K562 (cell line): ENCODE data around the gene MRPS18B. TPM values are rescaled to one million over a fixed set of nuclear protein-coding genes. Genes with fewer than 3 reads are reported as not detected.

ENCODE experiments used
- BACH1 ChIP-seq: fragments of 200-800 bp; sonication (Bioruptor generic); IDR thresholded peaks from 2 replicates; pipeline ENCODE4 v1.6.1; 2016; ENCODE audit warnings: missing genetic modification characterization, missing compliant biosample characterization
- CHAMP1 ChIP-seq: fragments of 450-650 bp; IDR thresholded peaks from 2 replicates; pipeline ENCODE4 v1.6.1; 2016; ENCODE audit warnings: mild to moderate bottlenecking
- HDAC8 ChIP-seq: fragments of 450-650 bp; IDR thresholded peaks from 2 replicates; pipeline ENCODE4 v1.6.1; 2016; ENCODE audit warnings: mild to moderate bottlenecking, missing genetic modification characterization, moderate library complexity, missing compliant biosample characterization
- MCM7 ChIP-seq, 2 experiments: fragments of 450-650 bp; IDR thresholded peaks; 2 replicates each; pipeline ENCODE4 v1.6.1; 2016 to 2018
- NR0B1 ChIP-seq: fragments of 450-650 bp; IDR thresholded peaks from one replicate; pipeline ENCODE4 v1.6.1; 2018; ENCODE audit warnings: mild to moderate bottlenecking, moderate library complexity; ENCODE audit not compliant: partially characterized antibody
- PTBP1 ChIP-seq: fragments of 200-400 bp; formaldehyde crosslinking; IDR thresholded peaks from 2 replicates; pipeline ENCODE4 v1.6.1; 2017; ENCODE audit warnings: low read depth, low read length
- SIX5 ChIP-seq, 2 experiments: IDR thresholded peaks; 2 replicates each; pipeline ENCODE4 v1.6.1; 2011; ENCODE audit warnings: low read length in 2 of 2, borderline replicate concordance in 1 of 2, low read depth in 1 of 2, mild to moderate bottlenecking in 1 of 2, moderate library complexity in 1 of 2; ENCODE audit not compliant: insufficient read depth in 1 of 2
- STAT5B ChIP-seq: fragments of 250-450 bp; sonication (Bioruptor Pico); IDR thresholded peaks from 2 replicates; pipeline ENCODE4 v1.8.0; 2021; ENCODE audit warnings: mild to moderate bottlenecking, inconsistent platforms
- XRCC5 ChIP-seq: fragments of 200-400 bp; formaldehyde crosslinking; IDR thresholded peaks from 2 replicates; pipeline ENCODE4 v1.6.1; 2017; ENCODE audit warnings: low read depth, mild to moderate bottlenecking, low read length
- ZBTB40 ChIP-seq, 2 experiments: fragments of 450-650 bp in 1 of 2; sonication (generic) in 1 of 2; formaldehyde crosslinking in 1 of 2; IDR thresholded peaks; 2 replicates each; pipeline versions ENCODE4 v1.7.1 to v1.9.0; 2016 to 2022; ENCODE audit warnings: inconsistent platforms in 1 of 2, mild to moderate bottlenecking in 1 of 2, missing genetic modification reagents in 1 of 2
- ZNF143 ChIP-seq: sonication (generic); formaldehyde crosslinking; IDR thresholded peaks from 2 replicates; pipeline ENCODE4 v1.9.0; 2022; ENCODE audit warnings: mild to moderate bottlenecking, missing genetic modification reagents
- ZNF174 ChIP-seq: fragments of 250-450 bp; sonication (Bioruptor Pico); IDR thresholded peaks from 2 replicates; pipeline ENCODE4 v1.4.0; 2020; ENCODE audit warnings: mild to moderate bottlenecking
- ZNF707 ChIP-seq: fragments of 250-450 bp; sonication (Bioruptor Pico); conservative IDR thresholded peaks from 2 replicates; pipeline ENCODE4 v1.8.0; 2022; ENCODE audit warnings: inconsistent platforms, mild to moderate bottlenecking, moderate library complexity
- ZNF766 ChIP-seq: fragments of 200-800 bp; sonication (Bioruptor generic); conservative IDR thresholded peaks from 2 replicates; pipeline ENCODE4 v1.6.1; 2016; ENCODE audit warnings: missing genetic modification characterization, missing compliant biosample characterization
- polyA plus RNA-seq, 8 experiments: library from polyadenylated mRNA; depleted of rRNA in 4 of 8; stranded (reverse) in 5 of 8; unstranded in 3 of 8; fragments of >200 nt; fragmentation: Nextera tagmentation in 2 of 8; fragmentation: Illumina TruSeq in 1 of 8; extraction: Ambion mirVana in 2 of 8; extraction: Trizol in 1 of 8; gene quantifications; 2 replicates each; pipeline versions ENCODE4 v1.2.1 to v1.2.3, GENCODE V29; 2011 to 2014; ENCODE audit warnings: inconsistent platforms in 1 of 8, missing spikeins in 1 of 8
- total RNA-seq, 7 experiments: library from RNA; depleted of rRNA in 6 of 7; stranded (reverse); fragments of >200 nt in 6 of 7; fragmentation: Illumina TruSeq in 2 of 7; extraction: Trizol in 2 of 7; gene quantifications; 2 replicates each; pipeline versions ENCODE4 v1.2.1 to v1.2.3, GENCODE V29; 2011 to 2021; ENCODE audit warnings: low replicate concordance in 1 of 7

Gene MRPS18B
- total and polyA plus RNA-seq, 9 of the 15 experiments (the other 6 are each of a cell fraction or from before 2014, with no cell fraction given), result 132 to 383 (median 178) TPM

- TF ChIP-seq ZBTB40 (IDR thresholded peaks at IDR 0.05) (peak; percentile 97), ZBTB40 (CRISPR knock-in tag; IDR thresholded peaks at IDR 0.05) (no peak), BACH1 (tag) (no peak), PTBP1 (peak; percentile 84), NR0B1 (no peak), ZNF143 (CRISPR knock-in tag) (no peak), ZNF766 (CRISPR knock-in tag) (0 out of 2 replicates have a peak, but pooled peaks have one; percentile 22), STAT5B (CRISPR knock-in tag) (no peak), CHAMP1 (no peak), SIX5 (IDR thresholded peaks at IDR 0.05; ENCODE audit: borderline replicate concordance in 1 of 2, insufficient read depth in 1 of 2, low read depth in 1 of 2, low read length in 2 of 2) (peak in 1 of 2 experiments; percentile 21; a peak in 1 of 4 replicates), ZNF174 (CRISPR knock-in tag) (no peak), MCM7 (IDR thresholded peaks at IDR 0.05) (no peak), ZNF707 (CRISPR knock-in tag) (peak; percentile 64; the same call in 1 of the 2 replicates), HDAC8 (tag) (no peak), XRCC5 (peak; percentile 57; the same call in 1 of the 2 replicates)
Observed at GRCh38 chr6:30616811-30617564, 652 bp upstream of the MRPS18B start, which contains the start of gene PPP1R10 (continued).
